DMS79 (cell line): ENCODE results near the gene SUPT4H1.

ENCODE experiments used
- DNase-seq: peaks from one replicate; lab custom pipeline; 2025; lab: John Stamatoyannopoulos, UW

Gene SUPT4H1

DNA sequence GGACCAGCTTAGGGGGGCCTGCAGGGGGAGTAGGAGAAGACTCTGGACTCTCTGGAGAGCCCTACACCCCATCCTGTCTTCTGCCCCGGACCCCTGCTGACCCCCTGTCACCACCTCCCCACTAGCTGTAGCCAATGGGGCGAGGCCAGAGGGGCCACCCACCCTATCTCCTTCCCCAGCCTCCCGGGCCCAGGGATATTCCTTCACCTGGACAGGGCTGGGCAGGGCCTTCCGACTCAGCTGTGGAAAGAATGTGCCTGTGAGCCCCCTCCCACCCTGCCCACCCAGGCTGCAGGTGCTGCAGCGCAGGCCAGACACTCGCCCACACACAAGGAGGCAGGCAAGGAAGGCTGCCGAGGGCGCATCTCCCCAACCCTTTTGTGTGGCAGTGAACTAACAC, 46.4 kb downstream of the SUPT4H1 start:
- DNase-seq: no peak

DNA sequence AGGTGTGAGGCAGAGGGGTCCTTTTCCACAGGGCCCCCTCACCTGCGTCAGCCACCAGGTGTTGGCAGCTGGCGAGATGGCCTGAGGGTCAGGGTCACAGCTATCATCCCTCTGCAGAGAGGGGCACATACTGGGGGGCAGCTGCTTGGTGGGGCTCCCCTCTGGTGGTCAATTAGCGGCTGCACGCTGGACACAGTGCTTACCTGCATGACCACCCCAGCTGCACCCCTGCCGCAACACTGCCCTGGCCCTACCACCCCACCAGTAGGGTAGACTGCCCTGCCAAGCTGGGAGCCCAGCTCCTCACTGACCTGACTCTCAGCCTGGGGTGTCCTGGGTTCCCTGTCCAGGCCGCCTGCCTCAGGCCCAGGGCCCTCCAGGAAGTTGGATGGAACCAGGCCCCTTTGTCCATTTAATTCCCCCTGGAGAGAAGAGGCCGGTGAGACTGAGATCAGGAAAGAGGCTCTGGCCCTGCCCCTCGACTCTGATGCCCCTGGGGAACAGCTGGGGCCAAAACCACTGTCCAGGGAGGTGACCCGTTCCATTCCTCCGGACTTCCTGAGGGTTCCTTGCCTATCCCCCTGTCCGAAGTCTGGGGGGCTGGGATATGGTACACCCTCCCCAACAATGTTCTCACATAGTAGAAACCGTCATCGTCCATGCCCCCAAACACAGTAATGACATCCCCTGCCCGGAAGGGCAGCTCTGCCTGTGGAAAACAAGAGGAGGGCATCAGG, 47.1 kb downstream of the SUPT4H1 start:
- DNase-seq: no peak

DNA sequence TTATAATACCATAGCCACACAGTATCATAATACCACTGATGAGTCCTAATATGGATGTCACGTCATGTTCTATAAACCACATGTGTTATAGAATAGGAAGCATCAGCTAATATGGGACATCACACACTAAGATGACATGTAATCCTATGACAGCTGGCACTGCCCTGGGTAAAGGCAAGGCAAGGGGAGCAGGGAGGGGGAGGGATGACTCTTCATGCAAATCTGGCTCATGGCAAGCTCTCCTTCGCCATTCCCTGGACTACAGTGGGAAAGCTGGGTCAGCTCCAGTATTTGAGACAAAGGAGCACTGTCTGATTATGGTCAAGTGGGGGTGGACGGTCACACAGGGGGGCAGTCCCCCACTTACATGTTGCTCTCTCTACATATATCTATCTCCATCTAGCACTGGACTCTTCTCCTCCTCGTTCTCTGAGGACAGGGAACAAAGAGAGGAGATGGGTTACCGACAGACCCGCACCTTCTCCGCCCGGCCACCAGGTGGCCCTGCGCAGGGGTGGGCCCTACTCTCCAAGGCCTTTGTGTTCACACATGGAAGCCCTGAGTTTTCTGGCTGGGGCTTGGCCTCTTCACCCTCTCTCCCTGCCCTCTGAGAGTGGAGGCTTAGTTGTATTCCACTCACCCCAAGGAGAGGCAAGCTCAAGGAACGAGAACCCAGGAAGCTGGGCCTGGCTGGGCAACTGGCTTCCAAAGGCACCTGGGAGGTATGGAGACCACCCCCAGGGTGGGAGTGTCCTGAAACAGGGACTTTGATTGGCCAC, 47.8 kb downstream of the SUPT4H1 start:
- DNase-seq: no peak

DNA sequence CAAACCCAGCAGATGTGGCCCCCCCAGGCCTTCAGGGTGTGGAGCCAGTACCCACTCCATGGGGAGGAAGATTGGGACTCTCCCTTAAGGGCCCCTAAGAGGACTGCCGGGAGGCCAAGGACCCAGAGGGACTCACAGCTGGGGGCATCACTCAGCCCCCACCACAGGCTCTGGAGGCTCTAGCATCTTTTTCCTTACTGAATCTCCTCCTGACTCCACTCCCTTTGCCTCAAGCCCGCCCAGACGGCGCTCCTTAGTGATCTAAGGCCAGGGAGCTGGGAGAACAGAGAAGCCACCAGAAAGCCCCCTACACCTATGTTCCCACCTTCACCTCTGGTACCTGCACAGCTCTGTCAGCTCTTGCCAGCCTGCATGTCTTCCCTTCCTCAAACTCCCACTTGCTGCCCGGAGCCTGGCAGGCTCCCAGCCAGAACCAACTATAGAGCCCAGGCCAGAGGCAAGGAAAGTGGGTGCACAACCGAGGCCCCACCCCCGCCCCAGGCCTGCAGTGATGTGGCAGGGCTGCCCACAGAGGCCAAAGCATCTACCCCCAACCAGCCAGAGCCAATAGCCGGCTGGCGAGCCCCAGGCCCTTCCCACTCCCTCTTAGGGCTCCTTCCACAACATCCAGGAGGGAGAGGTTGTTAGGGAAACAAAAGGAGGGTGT, 48.9 kb downstream of the SUPT4H1 start:
- DNase-seq: no peak

DNA sequence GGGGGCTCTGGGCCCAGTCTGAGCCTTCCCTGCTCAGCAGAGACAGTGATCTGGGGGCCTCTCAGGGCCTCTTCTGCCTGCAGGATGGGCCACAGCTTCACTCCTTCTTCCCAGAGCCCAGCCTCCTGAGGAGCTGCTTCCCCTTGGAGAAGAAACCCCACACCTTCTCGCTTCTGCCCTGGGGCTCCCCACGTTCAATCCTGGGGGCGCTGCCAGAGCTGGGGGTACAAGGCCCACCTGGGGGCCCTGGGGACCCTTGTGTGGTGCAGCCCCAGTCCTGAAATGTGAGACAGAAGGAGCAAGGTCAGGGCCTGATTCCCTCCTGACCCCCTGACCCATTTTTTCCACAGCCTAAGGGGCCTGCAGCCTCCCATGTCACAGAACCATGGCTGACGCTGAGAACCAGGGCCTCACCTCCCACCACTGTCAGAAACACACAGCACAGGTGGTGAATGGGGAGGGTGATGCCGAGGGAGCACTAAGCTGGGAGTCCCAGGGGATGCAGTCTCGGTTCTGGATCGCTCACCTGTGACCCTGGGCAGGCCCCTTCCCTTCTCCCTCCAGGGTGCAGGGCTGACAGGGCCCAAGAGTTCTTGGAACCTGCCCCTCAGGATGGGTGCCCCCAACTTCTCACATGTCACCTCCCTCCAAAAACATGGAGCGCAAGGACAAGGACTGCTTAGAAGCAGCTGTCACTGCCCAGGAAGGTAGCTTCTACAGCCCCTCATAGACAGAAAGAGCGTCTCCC, 49.7 kb downstream of the SUPT4H1 start:
- no peak for DNase-seq

DNA sequence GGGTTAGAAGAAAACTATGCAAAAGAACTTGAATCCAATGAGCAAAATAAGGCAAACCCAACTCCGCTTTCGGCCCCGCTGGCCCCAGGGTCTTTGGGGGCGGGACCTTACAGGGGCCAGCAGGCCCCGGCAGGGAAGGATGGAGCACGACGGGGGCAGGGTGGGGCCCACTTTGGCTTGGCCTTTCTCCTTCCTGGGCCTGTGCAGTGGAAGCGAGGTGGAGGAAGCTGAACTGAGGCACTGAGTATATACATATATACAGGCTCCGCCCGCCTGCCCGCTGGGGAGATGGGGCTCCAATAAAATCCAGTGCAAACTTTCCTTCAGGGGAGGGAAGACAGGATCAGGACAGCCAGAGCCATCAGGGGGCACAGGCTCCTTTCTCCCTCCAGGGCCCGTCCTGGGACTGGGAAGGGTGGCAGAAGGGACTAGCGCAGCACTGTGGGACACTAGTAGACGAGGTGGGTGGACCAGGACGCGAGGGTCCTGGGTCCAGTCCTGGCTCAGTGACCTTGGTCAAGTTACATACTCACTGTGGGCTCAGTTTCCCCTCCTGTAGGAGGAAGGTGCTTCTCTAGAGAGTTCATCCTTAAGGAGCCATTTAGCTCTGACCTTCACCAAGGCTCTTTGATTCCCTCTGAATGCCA, 50.4 kb downstream of the SUPT4H1 start:
- DNase-seq: no peak

DNA sequence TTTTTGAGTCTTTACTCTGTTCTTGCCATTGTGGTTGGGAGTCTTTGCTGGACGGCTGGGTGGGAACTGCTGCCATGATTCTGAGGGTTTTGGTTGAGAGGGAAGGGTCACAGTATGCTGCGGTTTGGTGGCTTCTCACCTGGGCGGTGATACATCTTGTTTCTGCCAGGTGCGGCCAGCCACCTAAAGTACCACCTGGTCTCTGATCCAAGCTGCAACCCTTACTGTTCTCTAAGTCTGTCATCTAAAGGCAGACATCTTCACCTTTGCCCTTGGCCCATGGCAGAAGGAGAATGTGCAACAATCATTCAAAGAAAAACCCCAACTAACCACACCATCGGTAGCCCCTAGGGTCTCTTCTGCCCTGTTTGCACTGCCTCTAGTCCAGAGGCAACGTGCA, 51.7 kb downstream of the SUPT4H1 start:
- DNase-seq: no peak
